Stimulated activated CD4-positive, alpha-beta T cell treated with anti-CD3 and anti-CD28 coated beads, Interleukin-4, amount 100 ng/mL, for 24 hours (primary cell): ENCODE results near the gene ANKRD9.

ENCODE experiments used
- DNase-seq: peaks from one replicate; pipeline ENCODE4 v3.0.0-alpha.2; 2020

The ANKRD9 gene

GRCh38 chr14:102510616-102511520, 1.3 kb upstream of the ANKRD9 start:
- DNase-seq: no peak

GRCh38 chr14:102508774-102509745, 516 bp downstream of the ANKRD9 start:
- no peak for DNase-seq

GRCh38 chr14:102508410-102508773, 1.2 kb downstream of the ANKRD9 start:
- no peak for DNase-seq

GRCh38 chr14:102507857-102508312, 1.7 kb downstream of the ANKRD9 start:
- no peak for DNase-seq

GRCh38 chr14:102507081-102507856, 2.3 kb downstream of the ANKRD9 start:
- DNase-seq: no peak

GRCh38 chr14:102506626-102506925, 3.0 kb downstream of the ANKRD9 start:
- DNase-seq: no peak

- no peak for DNase-seq
Measured at GRCh38 chr14:102505775-102506625, 3.6 kb downstream of the ANKRD9 start.

GRCh38 chr14:102505000-102505619, 4.5 kb downstream of the ANKRD9 start:
- no peak for DNase-seq

GRCh38 chr14:102504328-102504999, 5.1 kb downstream of the ANKRD9 start:
- DNase-seq: no peak

- DNase-seq: no peak
Measured at GRCh38 chr14:102503641-102504327, 5.8 kb downstream of the ANKRD9 start.

GRCh38 chr14:102502571-102502970, 7.0 kb downstream of the ANKRD9 start:
- no peak for DNase-seq

GRCh38 chr14:102501751-102502315, 7.7 kb downstream of the ANKRD9 start:
- no peak for DNase-seq

- DNase-seq: no peak
Measured at GRCh38 chr14:102500713-102501112, 8.9 kb downstream of the ANKRD9 start.

- DNase-seq: no peak
Measured at GRCh38 chr14:102500158-102500662, 9.4 kb downstream of the ANKRD9 start.

GRCh38 chr14:102499401-102500157, 10.0 kb downstream of the ANKRD9 start:
- no peak for DNase-seq

- DNase-seq: no peak
Measured at GRCh38 chr14:102498678-102499265, 10.8 kb downstream of the ANKRD9 start.

- no peak for DNase-seq
Measured at GRCh38 chr14:102497998-102498677, 11.4 kb downstream of the ANKRD9 start.
